Breast epithelium (tissue), 3 donors: ENCODE results near the gene RAB21.
A peak's percentile ranks its signal among the peaks of the same experiment; 100 is the strongest.

ENCODE experiments used
- POLR2A ChIP-seq: fragments of 450-650 bp; IDR thresholded peaks from one replicate; pipeline ENCODE4 v1.6.1; 2016; ENCODE audit warnings: antibody characterized with exemption, mild to moderate bottlenecking, moderate library complexity
- POLR2AphosphoS5 ChIP-seq, 3 donors: sonication (generic); formaldehyde crosslinking; IDR thresholded peaks; one replicate each; pipeline ENCODE4 v1.6.1; 2017; ENCODE audit warnings: antibody characterized with exemption in 3 of 3
- TF ChIP-seq, protein P1 (sequence below), 3 donors: fragments of 450-650 bp; IDR thresholded peaks; one replicate each; pipeline ENCODE4 v1.5.1; 2016 to 2017; ENCODE audit warnings: antibody characterized with exemption in 3 of 3, mild to moderate bottlenecking in 3 of 3, moderate library complexity in 3 of 3

DNA sequence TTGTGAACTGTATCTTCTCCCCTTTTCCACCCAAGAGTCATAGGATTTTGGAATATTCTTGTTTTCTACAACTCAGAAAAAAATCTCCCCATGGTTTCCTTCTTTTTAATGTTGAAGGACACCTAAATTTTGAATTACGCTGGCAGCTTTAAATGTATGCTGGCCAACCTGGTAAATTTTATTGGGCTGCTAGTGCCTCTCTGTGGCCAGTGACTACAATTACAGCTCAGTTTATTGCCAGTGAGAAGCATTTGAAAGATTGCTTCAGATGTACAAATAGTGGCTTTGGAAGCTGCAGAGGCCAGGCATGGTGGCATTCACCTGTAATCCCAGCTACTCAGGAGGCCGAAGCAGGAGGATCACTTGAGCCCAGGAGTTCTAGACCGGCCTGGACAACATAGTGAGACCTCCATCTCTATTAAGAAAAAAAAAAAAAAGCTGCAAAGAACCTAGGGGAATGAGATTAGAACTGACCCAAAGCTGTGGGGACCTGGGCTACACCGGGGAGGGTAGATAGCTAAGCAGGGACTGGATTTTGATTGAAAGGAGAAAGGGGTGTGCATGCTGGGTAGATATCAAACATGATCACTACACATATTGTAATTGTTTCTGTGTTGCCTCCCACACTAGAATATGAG, 7.6 kb upstream of the RAB21 start:
- TF ChIP-seq POLR2A: no peak
- TF ChIP-seq, protein P1, sequence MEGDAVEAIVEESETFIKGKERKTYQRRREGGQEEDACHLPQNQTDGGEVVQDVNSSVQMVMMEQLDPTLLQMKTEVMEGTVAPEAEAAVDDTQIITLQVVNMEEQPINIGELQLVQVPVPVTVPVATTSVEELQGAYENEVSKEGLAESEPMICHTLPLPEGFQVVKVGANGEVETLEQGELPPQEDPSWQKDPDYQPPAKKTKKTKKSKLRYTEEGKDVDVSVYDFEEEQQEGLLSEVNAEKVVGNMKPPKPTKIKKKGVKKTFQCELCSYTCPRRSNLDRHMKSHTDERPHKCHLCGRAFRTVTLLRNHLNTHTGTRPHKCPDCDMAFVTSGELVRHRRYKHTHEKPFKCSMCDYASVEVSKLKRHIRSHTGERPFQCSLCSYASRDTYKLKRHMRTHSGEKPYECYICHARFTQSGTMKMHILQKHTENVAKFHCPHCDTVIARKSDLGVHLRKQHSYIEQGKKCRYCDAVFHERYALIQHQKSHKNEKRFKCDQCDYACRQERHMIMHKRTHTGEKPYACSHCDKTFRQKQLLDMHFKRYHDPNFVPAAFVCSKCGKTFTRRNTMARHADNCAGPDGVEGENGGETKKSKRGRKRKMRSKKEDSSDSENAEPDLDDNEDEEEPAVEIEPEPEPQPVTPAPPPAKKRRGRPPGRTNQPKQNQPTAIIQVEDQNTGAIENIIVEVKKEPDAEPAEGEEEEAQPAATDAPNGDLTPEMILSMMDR (IDR thresholded peaks at IDR 0.05): peak; percentile 51 to 66 (median 64)
- TF ChIP-seq POLR2AphosphoS5 (IDR thresholded peaks at IDR 0.05): no peak
